ENCODE data around the gene MTFMT. TPM values are rescaled to one million over a fixed set of nuclear protein-coding genes. Genes with fewer than 3 reads are reported as not detected.

Gene MTFMT
- total and polyA plus RNA-seq, 2 of the 13 experiments (the other 11 are each of a cell fraction or from before 2014, with no cell fraction given) = 9.9 to 23.2 TPM

DNA sequence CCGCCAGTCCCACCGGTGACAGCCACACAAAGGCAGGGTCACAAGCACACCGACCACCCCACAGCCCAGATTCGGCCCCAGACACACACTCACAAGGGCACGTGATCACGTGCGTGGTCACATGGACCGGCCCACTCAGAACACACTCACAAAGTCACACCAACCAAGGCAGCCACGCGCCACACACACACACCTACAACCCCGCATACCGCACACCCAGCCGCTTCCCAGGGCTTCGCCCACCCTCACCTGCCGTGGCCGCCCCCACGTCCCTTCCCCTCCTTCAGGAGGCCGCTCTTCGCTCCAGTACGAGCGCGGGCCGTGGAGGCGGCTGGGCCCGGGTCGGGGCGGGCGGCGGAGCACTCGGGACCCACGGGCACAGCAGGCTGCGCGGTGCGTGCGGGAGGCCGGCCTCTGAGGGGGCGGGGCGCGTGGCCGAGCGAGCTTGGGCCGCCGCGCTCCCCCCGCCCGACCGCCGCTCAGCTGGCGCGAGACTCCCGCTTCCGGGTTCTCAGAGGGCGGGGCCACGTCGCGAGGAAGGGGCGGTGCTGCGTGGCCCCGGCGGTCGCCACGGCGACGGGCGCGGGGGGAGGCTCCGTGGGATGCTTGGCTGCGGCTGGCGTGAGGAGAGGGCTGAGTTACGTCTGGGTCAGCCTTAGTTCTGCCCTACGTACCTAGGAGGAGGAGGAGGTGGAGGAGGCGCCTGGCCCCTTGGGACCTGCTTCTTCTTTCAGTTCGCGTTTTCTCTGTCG, 39.8 kb downstream of the MTFMT start, which contains the start of gene SPG21 (continued):
- TF ChIP-seq YEATS2 (CRISPR knock-in tag; IDR thresholded peaks at IDR 0.05; ENCODE audit: borderline replicate concordance) = 0 out of 2 replicates have a peak, but pooled peaks have one; percentile 45
- TF ChIP-seq TOPORS (CRISPR knock-in tag; IDR thresholded peaks at IDR 0.05) = no peak
- TF ChIP-seq ZNF670 (CRISPR knock-in tag; IDR thresholded peaks at IDR 0.05; ENCODE audit: borderline replicate concordance) = no peak
- peak; percentile 24; the same call in 1 of the 2 replicates for TF ChIP-seq ZNF263 (CRISPR knock-in tag; IDR thresholded peaks at IDR 0.05)
- TF ChIP-seq ZNF30 (CRISPR knock-in tag; IDR thresholded peaks at IDR 0.05) = no peak
- TF ChIP-seq, protein P1, sequence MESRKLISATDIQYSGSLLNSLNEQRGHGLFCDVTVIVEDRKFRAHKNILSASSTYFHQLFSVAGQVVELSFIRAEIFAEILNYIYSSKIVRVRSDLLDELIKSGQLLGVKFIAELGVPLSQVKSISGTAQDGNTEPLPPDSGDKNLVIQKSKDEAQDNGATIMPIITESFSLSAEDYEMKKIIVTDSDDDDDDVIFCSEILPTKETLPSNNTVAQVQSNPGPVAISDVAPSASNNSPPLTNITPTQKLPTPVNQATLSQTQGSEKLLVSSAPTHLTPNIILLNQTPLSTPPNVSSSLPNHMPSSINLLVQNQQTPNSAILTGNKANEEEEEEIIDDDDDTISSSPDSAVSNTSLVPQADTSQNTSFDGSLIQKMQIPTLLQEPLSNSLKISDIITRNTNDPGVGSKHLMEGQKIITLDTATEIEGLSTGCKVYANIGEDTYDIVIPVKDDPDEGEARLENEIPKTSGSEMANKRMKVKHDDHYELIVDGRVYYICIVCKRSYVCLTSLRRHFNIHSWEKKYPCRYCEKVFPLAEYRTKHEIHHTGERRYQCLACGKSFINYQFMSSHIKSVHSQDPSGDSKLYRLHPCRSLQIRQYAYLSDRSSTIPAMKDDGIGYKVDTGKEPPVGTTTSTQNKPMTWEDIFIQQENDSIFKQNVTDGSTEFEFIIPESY (CRISPR knock-in tag; IDR thresholded peaks at IDR 0.05) = no peak
- TF ChIP-seq ZNF569 (CRISPR knock-in tag; IDR thresholded peaks at IDR 0.05; ENCODE audit: borderline replicate concordance) = no peak
- TF ChIP-seq, protein P2, sequence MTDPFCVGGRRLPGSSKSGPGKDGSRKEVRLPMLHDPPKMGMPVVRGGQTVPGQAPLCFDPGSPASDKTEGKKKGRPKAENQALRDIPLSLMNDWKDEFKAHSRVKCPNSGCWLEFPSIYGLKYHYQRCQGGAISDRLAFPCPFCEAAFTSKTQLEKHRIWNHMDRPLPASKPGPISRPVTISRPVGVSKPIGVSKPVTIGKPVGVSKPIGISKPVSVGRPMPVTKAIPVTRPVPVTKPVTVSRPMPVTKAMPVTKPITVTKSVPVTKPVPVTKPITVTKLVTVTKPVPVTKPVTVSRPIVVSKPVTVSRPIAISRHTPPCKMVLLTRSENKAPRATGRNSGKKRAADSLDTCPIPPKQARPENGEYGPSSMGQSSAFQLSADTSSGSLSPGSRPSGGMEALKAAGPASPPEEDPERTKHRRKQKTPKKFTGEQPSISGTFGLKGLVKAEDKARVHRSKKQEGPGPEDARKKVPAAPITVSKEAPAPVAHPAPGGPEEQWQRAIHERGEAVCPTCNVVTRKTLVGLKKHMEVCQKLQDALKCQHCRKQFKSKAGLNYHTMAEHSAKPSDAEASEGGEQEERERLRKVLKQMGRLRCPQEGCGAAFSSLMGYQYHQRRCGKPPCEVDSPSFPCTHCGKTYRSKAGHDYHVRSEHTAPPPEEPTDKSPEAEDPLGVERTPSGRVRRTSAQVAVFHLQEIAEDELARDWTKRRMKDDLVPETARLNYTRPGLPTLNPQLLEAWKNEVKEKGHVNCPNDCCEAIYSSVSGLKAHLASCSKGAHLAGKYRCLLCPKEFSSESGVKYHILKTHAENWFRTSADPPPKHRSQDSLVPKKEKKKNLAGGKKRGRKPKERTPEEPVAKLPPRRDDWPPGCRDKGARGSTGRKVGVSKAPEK (CRISPR knock-in tag; IDR thresholded peaks at IDR 0.05; ENCODE audit: borderline replicate concordance) = no peak
- peak; percentile 64; the same call in 1 of the 2 replicates for TF ChIP-seq ZNF430 (CRISPR knock-in tag; IDR thresholded peaks at IDR 0.05)
- 0 out of 2 replicates have a peak, but pooled peaks have one; percentile 18 for TF ChIP-seq FOXC1 (CRISPR knock-in tag; IDR thresholded peaks at IDR 0.05; ENCODE audit: borderline replicate concordance)
- TF ChIP-seq TRIM22 (IDR thresholded peaks at IDR 0.05) = no peak
- TF ChIP-seq HDAC2 (CRISPR knock-in tag; IDR thresholded peaks at IDR 0.05) = peak; percentile 27
- TF ChIP-seq TCF7 (IDR thresholded peaks at IDR 0.05; ENCODE audit: low read depth) = no peak
- TF ChIP-seq ZNF225 (CRISPR knock-in tag; IDR thresholded peaks at IDR 0.05) = no peak
- no peak for TF ChIP-seq PHF5A (CRISPR knock-in tag; IDR thresholded peaks at IDR 0.05; ENCODE audit: low read depth, unreplicated experiment)
- peak; percentile 73; the same call in 1 of the 2 replicates for TF ChIP-seq NFKB2 (CRISPR knock-in tag; IDR thresholded peaks at IDR 0.05; ENCODE audit: borderline replicate concordance)
- TF ChIP-seq ZNF160 (CRISPR knock-in tag; IDR thresholded peaks at IDR 0.05) = 0 out of 2 replicates have a peak, but pooled peaks have one; percentile 33
- no peak for TF ChIP-seq HINFP (CRISPR knock-in tag; IDR thresholded peaks at IDR 0.05; ENCODE audit: low read depth)
- TF ChIP-seq TOE1 (CRISPR knock-in tag; IDR thresholded peaks at IDR 0.05) = no peak
- no peak for TF ChIP-seq FOXM1 (CRISPR knock-in tag; IDR thresholded peaks at IDR 0.05)
- TF ChIP-seq SETDB1 (CRISPR knock-in tag; IDR thresholded peaks at IDR 0.05; ENCODE audit: borderline replicate concordance) = no peak
- peak; percentile 70 for TF ChIP-seq HOXA3 (CRISPR knock-in tag; IDR thresholded peaks at IDR 0.05)
